Measurements from ENCODE around the gene H6PD. TPM values are rescaled to one million over a fixed set of nuclear protein-coding genes. Genes with fewer than 3 reads are reported as not detected.

The H6PD gene
- polyA plus RNA-seq, 4 donors, result 2.7 to 50.1 (median 14.3) TPM

DNA sequence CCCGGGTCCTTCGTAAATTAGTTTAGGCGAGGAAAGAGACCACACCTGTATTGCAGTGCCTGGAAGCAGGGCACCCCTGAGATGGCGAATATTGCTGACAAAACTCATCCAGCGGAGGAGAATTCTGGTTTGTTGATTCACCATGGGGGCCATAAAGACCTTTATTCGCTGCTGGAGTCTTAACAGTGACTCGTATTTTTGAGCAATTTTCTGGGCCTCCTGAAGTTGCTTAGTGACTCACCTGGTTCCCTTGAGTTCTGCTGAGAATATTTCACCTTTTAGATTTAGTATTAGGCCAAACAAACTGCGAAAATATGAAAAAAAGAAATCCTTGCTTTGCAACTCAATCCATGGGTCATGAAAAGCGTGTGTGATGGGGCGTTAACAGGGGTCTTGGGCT, 20.6 kb upstream of the H6PD start:
- DNase-seq (no peak), FAIRE-seq (no peak)
- H3K36me3 ChIP-seq (ENCODE audit: control insufficient read depth in 3 of 3, insufficient read depth in 2 of 3, low read depth in 1 of 3, low read length in 3 of 3), result no peaks in the 10 kb centered on the region
- H3K4me1 ChIP-seq (ENCODE audit: control insufficient read depth in 3 of 3, insufficient read depth in 2 of 3, low read depth in 1 of 3, low read length in 2 of 3), result no peaks in the 10 kb centered on the region
- H3K4me3 ChIP-seq (ENCODE audit: low read depth in 1 of 3, low read length in 3 of 3), result no peak overlapping the region
- WGBS, 3 donors, result 79 to 87% (median 83%) methylated on average over 10 of the region's 10 CpGs
- H3K9me3 ChIP-seq (ENCODE audit: control insufficient read depth in 2 of 2, insufficient read depth in 1 of 2, low read depth in 1 of 2, low read length in 1 of 2), result no peaks in the 10 kb centered on the region
- H3K27me3 ChIP-seq (ENCODE audit: control insufficient read depth in 3 of 3, insufficient read depth in 3 of 3, low read length in 3 of 3), result peaks cover 0 to 4% (median 0%) of the 10 kb centered on the region in 3 donors
- no peak overlapping the region for H3K27ac ChIP-seq (ENCODE audit: low read depth in 1 of 3, low read length in 2 of 3)

DNA sequence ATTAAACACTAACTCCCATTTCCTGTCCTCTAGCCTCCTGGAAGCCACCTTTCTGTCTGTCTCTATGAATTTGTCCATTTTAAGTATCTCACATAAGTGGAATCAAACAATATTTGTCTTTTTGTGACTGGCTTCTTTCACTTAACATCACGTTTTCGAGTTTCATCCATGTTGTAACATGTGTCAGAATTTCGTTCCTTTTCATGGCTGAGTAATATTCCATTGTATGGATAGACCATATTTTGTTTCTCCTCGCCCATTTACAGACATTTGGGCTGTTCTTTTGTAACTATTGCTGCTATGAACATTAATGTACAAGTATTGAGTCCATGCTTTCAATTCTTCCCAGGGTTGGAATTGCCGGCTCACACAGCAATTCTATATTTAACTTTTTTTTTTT, 15.7 kb upstream of the H6PD start:
- 51 to 71% (median 64%) methylated on average over 5 of the region's 5 CpGs for WGBS, 3 donors
- no peak for FAIRE-seq

GRCh38 chr1:9222846-9223625, 11.5 kb upstream of the H6PD start:
- no peaks in the 10 kb centered on the region for H3K36me3 ChIP-seq (ENCODE audit: control insufficient read depth in 3 of 3, insufficient read depth in 2 of 3, low read depth in 1 of 3, low read length in 3 of 3)
- no peak for FAIRE-seq
- no peak overlapping the region for H3K27ac ChIP-seq (ENCODE audit: low read depth in 1 of 3, low read length in 2 of 3)
- H3K4me3 ChIP-seq (ENCODE audit: low read depth in 1 of 3, low read length in 3 of 3), result no peak overlapping the region
- no peaks in the 10 kb centered on the region for H3K27me3 ChIP-seq (ENCODE audit: control insufficient read depth in 3 of 3, insufficient read depth in 3 of 3, low read length in 3 of 3)
- DNase-seq, result no peak
- no peaks in the 10 kb centered on the region for H3K9me3 ChIP-seq (ENCODE audit: control insufficient read depth in 2 of 2, insufficient read depth in 1 of 2, low read depth in 1 of 2, low read length in 1 of 2)
- 85 to 94% (median 91%) methylated on average over 14 of the region's 14 CpGs for WGBS, 3 donors
- no peaks in the 10 kb centered on the region for H3K4me1 ChIP-seq (ENCODE audit: control insufficient read depth in 3 of 3, insufficient read depth in 2 of 3, low read depth in 1 of 3, low read length in 2 of 3)

More for the DNA sequence above, 15.7 kb upstream of the H6PD start:
- Histone ChIP-seq H3K27ac (ENCODE audit: low read depth in 1 of 3, low read length in 2 of 3) (no peak overlapping the region), H3K4me3 (ENCODE audit: low read depth in 1 of 3, low read length in 3 of 3) (no peak overlapping the region), H3K9me3 (ENCODE audit: control insufficient read depth in 2 of 2, insufficient read depth in 1 of 2, low read depth in 1 of 2, low read length in 1 of 2) (no peaks in the 10 kb centered on the region), H3K27me3 (ENCODE audit: control insufficient read depth in 3 of 3, insufficient read depth in 3 of 3, low read length in 3 of 3) (no peaks in the 10 kb centered on the region), H3K4me1 (ENCODE audit: control insufficient read depth in 3 of 3, insufficient read depth in 2 of 3, low read depth in 1 of 3, low read length in 2 of 3) (no peaks in the 10 kb centered on the region), H3K36me3 (ENCODE audit: control insufficient read depth in 3 of 3, insufficient read depth in 2 of 3, low read depth in 1 of 3, low read length in 3 of 3) (no peaks in the 10 kb centered on the region)
- DNase-seq, result no peak

- H3K9me3 ChIP-seq (ENCODE audit: control insufficient read depth in 2 of 2, insufficient read depth in 1 of 2, low read depth in 1 of 2, low read length in 1 of 2), result no peaks in the 10 kb centered on the region
- 85 to 90% (median 89%) methylated on average over 10 of the region's 10 CpGs for whole genome bisulfite sequencing, 3 donors
- H3K27ac ChIP-seq (ENCODE audit: low read depth in 1 of 3, low read length in 2 of 3), result no peak overlapping the region
- FAIRE-seq, result no peak
- DNase-seq, result no peak
- H3K36me3 ChIP-seq (ENCODE audit: control insufficient read depth in 3 of 3, insufficient read depth in 2 of 3, low read depth in 1 of 3, low read length in 3 of 3), result no peaks in the 10 kb centered on the region
- H3K4me1 ChIP-seq (ENCODE audit: control insufficient read depth in 3 of 3, insufficient read depth in 2 of 3, low read depth in 1 of 3, low read length in 2 of 3), result no peaks in the 10 kb centered on the region
- H3K27me3 ChIP-seq (ENCODE audit: control insufficient read depth in 3 of 3, insufficient read depth in 3 of 3, low read length in 3 of 3), result no peaks in the 10 kb centered on the region
- H3K4me3 ChIP-seq (ENCODE audit: low read depth in 1 of 3, low read length in 3 of 3), result no peak overlapping the region
Observed at GRCh38 chr1:9224664-9225410, 9.7 kb upstream of the H6PD start.

DNA sequence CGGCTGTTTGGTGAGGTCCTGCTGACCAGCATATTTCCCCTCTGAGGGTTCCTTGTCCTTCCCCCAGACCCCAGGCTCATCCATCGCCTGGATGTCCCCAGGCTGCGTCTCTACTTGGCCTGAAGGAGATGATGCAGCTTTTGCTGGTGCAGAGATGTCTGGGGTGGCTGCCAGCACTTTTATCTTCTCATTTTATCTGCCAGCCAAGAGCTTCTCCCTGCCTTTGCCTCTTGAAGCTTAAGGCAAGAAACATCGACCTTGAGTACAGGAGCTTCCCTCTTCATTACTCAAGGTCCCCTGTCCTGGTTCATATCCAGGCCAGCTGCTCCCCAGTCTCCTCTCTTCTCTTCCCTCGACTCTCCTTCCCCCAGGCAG, 9.2 kb upstream of the H6PD start:
- WGBS, 3 donors, result 72 to 73% (median 72%) methylated on average over 5 of the region's 5 CpGs

GRCh38 chr1:9228609-9229008, 6.0 kb upstream of the H6PD start:
- no peaks in the 10 kb centered on the region for H3K9me3 ChIP-seq (ENCODE audit: control insufficient read depth in 2 of 2, insufficient read depth in 1 of 2, low read depth in 1 of 2, low read length in 1 of 2)
- no peak overlapping the region for H3K27ac ChIP-seq (ENCODE audit: low read depth in 1 of 3, low read length in 2 of 3)
- H3K4me1 ChIP-seq (ENCODE audit: control insufficient read depth in 3 of 3, insufficient read depth in 2 of 3, low read depth in 1 of 3, low read length in 2 of 3), result no peaks in the 10 kb centered on the region
- 64 to 75% (median 67%) methylated on average over 4 of the region's 4 CpGs for WGBS, 3 donors
- no peaks in the 10 kb centered on the region for H3K36me3 ChIP-seq (ENCODE audit: control insufficient read depth in 3 of 3, insufficient read depth in 2 of 3, low read depth in 1 of 3, low read length in 3 of 3)
- DNase-seq (no peak), FAIRE-seq (no peak)
- no peak overlapping the region for H3K4me3 ChIP-seq (ENCODE audit: low read depth in 1 of 3, low read length in 3 of 3)
- H3K27me3 ChIP-seq (ENCODE audit: control insufficient read depth in 3 of 3, insufficient read depth in 3 of 3, low read length in 3 of 3), result no peaks in the 10 kb centered on the region

More for the DNA sequence above, 9.2 kb upstream of the H6PD start:
- H3K27me3 ChIP-seq (ENCODE audit: control insufficient read depth in 3 of 3, insufficient read depth in 3 of 3, low read length in 3 of 3), result no peaks in the 10 kb centered on the region
- DNase-seq (no peak), FAIRE-seq (no peak)
- H3K27ac ChIP-seq (ENCODE audit: low read depth in 1 of 3, low read length in 2 of 3), result no peak overlapping the region
- no peaks in the 10 kb centered on the region for H3K36me3 ChIP-seq (ENCODE audit: control insufficient read depth in 3 of 3, insufficient read depth in 2 of 3, low read depth in 1 of 3, low read length in 3 of 3)
- H3K4me1 ChIP-seq (ENCODE audit: control insufficient read depth in 3 of 3, insufficient read depth in 2 of 3, low read depth in 1 of 3, low read length in 2 of 3), result no peaks in the 10 kb centered on the region
- H3K9me3 ChIP-seq (ENCODE audit: control insufficient read depth in 2 of 2, insufficient read depth in 1 of 2, low read depth in 1 of 2, low read length in 1 of 2), result no peaks in the 10 kb centered on the region
- no peak overlapping the region for H3K4me3 ChIP-seq (ENCODE audit: low read depth in 1 of 3, low read length in 3 of 3)

DNA sequence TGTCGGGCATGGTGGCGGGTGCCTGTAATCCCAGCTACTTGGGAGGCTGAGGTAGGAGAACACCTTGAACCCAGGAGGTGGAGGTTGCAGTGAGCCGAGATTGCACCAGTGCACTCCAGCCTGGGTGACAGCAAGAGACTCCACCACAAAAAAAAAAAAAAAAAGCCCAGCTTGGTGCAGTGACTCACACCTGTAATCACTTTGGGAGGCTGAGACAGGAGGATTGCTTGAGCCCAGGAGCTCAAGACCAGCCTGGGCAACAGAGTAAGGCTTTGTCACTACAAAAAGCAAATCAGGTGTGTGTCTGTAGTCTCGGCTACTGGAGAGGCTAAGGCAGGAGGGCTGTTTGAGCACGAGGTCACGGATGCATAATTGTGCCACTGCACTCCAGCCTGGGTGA, 5.0 kb upstream of the H6PD start:
- H3K36me3 ChIP-seq (ENCODE audit: control insufficient read depth in 3 of 3, insufficient read depth in 2 of 3, low read depth in 1 of 3, low read length in 3 of 3), result no peaks in the 10 kb centered on the region
- FAIRE-seq (no peak), DNase-seq (no peak)
- no peaks in the 10 kb centered on the region for H3K27me3 ChIP-seq (ENCODE audit: control insufficient read depth in 3 of 3, insufficient read depth in 3 of 3, low read length in 3 of 3)
- 73 to 88% (median 87%) methylated on average over 6 of the region's 6 CpGs for WGBS, 3 donors
- H3K9me3 ChIP-seq (ENCODE audit: control insufficient read depth in 2 of 2, insufficient read depth in 1 of 2, low read depth in 1 of 2, low read length in 1 of 2), result no peaks in the 10 kb centered on the region
- H3K4me3 ChIP-seq (ENCODE audit: low read depth in 1 of 3, low read length in 3 of 3), result no peak overlapping the region
- no peak overlapping the region for H3K27ac ChIP-seq (ENCODE audit: low read depth in 1 of 3, low read length in 2 of 3)
- peaks cover 0 to 5% (median 0%) of the 10 kb centered on the region in 3 donors for H3K4me1 ChIP-seq (ENCODE audit: control insufficient read depth in 3 of 3, insufficient read depth in 2 of 3, low read depth in 1 of 3, low read length in 2 of 3)

- WGBS, 3 donors, result 81 to 84% (median 84%) methylated on average over 7 of the region's 7 CpGs
- peaks cover 0 to 12% (median 3%) of the 10 kb centered on the region in 3 donors for H3K4me1 ChIP-seq (ENCODE audit: control insufficient read depth in 3 of 3, insufficient read depth in 2 of 3, low read depth in 1 of 3, low read length in 2 of 3)
- FAIRE-seq, result no peak
Observed at GRCh38 chr1:9230869-9231533, 3.6 kb upstream of the H6PD start.

More at GRCh38 chr1:9230869-9231533, 3.6 kb upstream of the H6PD start:
- no peak overlapping the region for H3K27ac ChIP-seq (ENCODE audit: low read depth in 1 of 3, low read length in 2 of 3)
- no peak for DNase-seq
- H3K4me3 ChIP-seq (ENCODE audit: low read depth in 1 of 3, low read length in 3 of 3), result no peak overlapping the region
- H3K36me3 ChIP-seq (ENCODE audit: control insufficient read depth in 3 of 3, insufficient read depth in 2 of 3, low read depth in 1 of 3, low read length in 3 of 3), result peaks cover 0 to 2% (median 0%) of the 10 kb centered on the region in 3 donors
- H3K27me3 ChIP-seq (ENCODE audit: control insufficient read depth in 3 of 3, insufficient read depth in 3 of 3, low read length in 3 of 3), result no peaks in the 10 kb centered on the region
- no peaks in the 10 kb centered on the region for H3K9me3 ChIP-seq (ENCODE audit: control insufficient read depth in 2 of 2, insufficient read depth in 1 of 2, low read depth in 1 of 2, low read length in 1 of 2)

All from small intestine (tissue), 7 donors.